Stromal cell of bone marrow (primary cell): ENCODE results near the gene PATJ.
"Not testable (repeated sequence)": the region's sequence is repeated elsewhere in the genome, so short reads cannot be mapped to it uniquely, and the experiment has no call there.

Experiments
- DNase-seq: peaks from one replicate; pipeline ENCODE4 v3.0.0-alpha.2; 2012; ENCODE audit warnings: low read depth

PATJ gene

GRCh38 chr1:61741711-61742619 is at the start of gene PATJ:
PATJ (plus strand) TSS chr1:61742480; CDS start chr1:61762893, 20,413 bp downstream.
- no peak for DNase-seq

- DNase-seq: no peak
Measured at GRCh38 chr1:61699911-61700851, 42.1 kb upstream of the PATJ start.

GRCh38 chr1:61708953-61709907 is 33.0 kb upstream of the PATJ start:
- DNase-seq: no peak

GRCh38 chr1:61709908-61710289 is 32.4 kb upstream of the PATJ start:
- DNase-seq: no peak

GRCh38 chr1:61711257-61711656 is 31.0 kb upstream of the PATJ start:
- not testable (repeated sequence) for DNase-seq

- no peak for DNase-seq
Measured at GRCh38 chr1:61711969-61712368, 30.3 kb upstream of the PATJ start.

GRCh38 chr1:61718996-61719663 is 23.1 kb upstream of the PATJ start:
- not testable (repeated sequence) for DNase-seq

- no peak for DNase-seq
Measured at GRCh38 chr1:61724506-61724812, 17.8 kb upstream of the PATJ start.

- DNase-seq: peak; percentile 84
Measured at GRCh38 chr1:61724813-61725694, 17.2 kb upstream of the PATJ start, which contains the start of gene TM2D1. TM2D1 (minus strand) TSS chr1:61725141; CDS start chr1:61725120, 21 bp downstream.

- no peak for DNase-seq
Measured at GRCh38 chr1:61727544-61727943, 14.7 kb upstream of the PATJ start.

GRCh38 chr1:61730679-61731078 is 11.6 kb upstream of the PATJ start:
- DNase-seq: not testable (repeated sequence)

- no peak for DNase-seq
Measured at GRCh38 chr1:61732726-61733125, 9.6 kb upstream of the PATJ start.

- no peak for DNase-seq
Measured at GRCh38 chr1:61740751-61741700, 1.3 kb upstream of the PATJ start.

GRCh38 chr1:61742620-61743430 is 545 bp downstream of the PATJ start:
- no peak for DNase-seq

- DNase-seq: no peak
Measured at GRCh38 chr1:61743431-61743705, 1.1 kb downstream of the PATJ start.

- no peak for DNase-seq
Measured at GRCh38 chr1:61743716-61744580, 1.7 kb downstream of the PATJ start.

- no peak for DNase-seq
Measured at GRCh38 chr1:61746813-61747212, 4.5 kb downstream of the PATJ start.
